BE2C (cell line): ENCODE results near the gene NUAK2.

Source experiments
- DNase-seq: peaks from one replicate; pipeline ENCODE4 v3.0.0-alpha.2; 2020
- H3K27me3 ChIP-seq: fragments of 250-450 bp; sonication (Bioruptor Pico); 2 replicates; pipeline ENCODE4 v1.5.1; 2020; ENCODE audit warnings: mild to moderate bottlenecking
- H3K36me3 ChIP-seq: fragments of 250-450 bp; sonication (Bioruptor Pico); 2 replicates; pipeline ENCODE4 v1.5.1; 2020; ENCODE audit warnings: mild to moderate bottlenecking
- H3K4me1 ChIP-seq: fragments of 250-450 bp; sonication (Bioruptor Pico); 2 replicates; pipeline ENCODE4 v1.5.1; 2020
- H3K4me3 ChIP-seq: 2 replicates; pipeline ENCODE4 v1.5.1; 2011; ENCODE audit warnings: low read depth, low read length
- H3K9me3 ChIP-seq: fragments of 250-450 bp; sonication (Bioruptor Pico); 2 replicates; pipeline ENCODE4 v1.5.1; 2020
- TF ChIP-seq, protein P1 (sequence below): IDR thresholded peaks from 2 replicates; pipeline ENCODE4 v1.5.1; 2012; ENCODE audit warnings: mild to moderate bottlenecking, low read depth, low read length

Gene NUAK2

DNA sequence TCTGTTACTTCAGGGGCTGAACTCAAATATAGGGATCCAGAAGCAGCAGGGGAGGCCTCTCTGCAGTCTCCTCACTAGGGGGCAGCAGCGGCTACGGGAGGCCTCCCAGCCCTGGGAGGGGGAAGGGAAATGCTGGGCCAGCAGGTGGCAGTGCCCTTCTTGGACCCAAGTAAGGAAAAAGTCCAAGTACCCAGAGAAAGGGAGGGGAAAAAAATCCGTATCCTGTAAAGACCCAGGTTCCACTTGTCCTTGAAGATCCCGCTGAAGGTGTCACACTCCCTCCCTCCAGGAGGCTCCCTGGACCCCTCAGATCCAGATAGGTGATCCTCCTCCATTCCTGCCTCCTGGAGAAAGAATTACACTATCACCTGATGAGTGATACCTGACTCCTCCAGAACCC lies 14.1 kb upstream of the NUAK2 start:
- TF ChIP-seq, protein P1, sequence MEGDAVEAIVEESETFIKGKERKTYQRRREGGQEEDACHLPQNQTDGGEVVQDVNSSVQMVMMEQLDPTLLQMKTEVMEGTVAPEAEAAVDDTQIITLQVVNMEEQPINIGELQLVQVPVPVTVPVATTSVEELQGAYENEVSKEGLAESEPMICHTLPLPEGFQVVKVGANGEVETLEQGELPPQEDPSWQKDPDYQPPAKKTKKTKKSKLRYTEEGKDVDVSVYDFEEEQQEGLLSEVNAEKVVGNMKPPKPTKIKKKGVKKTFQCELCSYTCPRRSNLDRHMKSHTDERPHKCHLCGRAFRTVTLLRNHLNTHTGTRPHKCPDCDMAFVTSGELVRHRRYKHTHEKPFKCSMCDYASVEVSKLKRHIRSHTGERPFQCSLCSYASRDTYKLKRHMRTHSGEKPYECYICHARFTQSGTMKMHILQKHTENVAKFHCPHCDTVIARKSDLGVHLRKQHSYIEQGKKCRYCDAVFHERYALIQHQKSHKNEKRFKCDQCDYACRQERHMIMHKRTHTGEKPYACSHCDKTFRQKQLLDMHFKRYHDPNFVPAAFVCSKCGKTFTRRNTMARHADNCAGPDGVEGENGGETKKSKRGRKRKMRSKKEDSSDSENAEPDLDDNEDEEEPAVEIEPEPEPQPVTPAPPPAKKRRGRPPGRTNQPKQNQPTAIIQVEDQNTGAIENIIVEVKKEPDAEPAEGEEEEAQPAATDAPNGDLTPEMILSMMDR, result peak; percentile 100

DNA sequence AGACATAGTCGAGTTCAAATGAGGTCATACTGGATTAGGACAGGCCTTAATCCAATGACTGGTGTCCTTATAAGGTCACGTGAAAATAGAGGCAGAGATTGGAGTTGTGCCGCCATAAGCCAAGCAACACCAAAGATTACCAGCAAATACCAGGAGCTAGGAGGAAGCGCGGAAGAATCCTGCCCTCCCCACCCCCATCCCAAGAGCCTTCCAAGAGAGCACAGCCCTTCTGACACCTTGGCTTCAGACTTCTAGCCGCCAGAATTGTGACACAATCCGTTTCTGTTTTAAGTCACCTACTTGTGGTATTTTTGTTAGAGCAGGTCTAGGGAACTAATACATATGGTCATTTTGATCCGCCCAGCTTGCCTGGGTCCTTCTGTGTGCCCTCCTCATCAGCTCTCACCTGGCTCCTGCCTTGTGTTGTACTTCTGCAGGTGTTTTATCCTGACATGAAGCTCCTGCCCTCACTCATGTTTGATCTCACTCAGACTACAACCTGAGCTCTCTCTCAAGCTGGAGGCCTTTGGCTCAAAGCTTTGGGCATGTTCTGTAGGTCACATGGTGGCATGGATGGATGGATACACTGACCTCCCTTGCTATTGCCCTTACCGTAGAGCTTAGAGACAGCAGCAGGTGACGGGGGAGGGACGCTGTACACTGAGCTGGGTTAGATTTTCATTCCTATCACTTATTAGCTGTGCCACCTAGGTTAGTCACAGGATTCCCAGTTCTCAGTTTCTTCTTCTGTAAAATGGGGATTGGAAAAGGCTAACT lies 10.7 kb upstream of the NUAK2 start:
- H3K27me3 ChIP-seq, result no peaks in the 10 kb centered on the region
- H3K4me3 ChIP-seq, result no peak overlapping the region
- no peaks in the 10 kb centered on the region for H3K36me3 ChIP-seq
- TF ChIP-seq, protein P1, result no peak
- H3K9me3 ChIP-seq, result no peaks in the 10 kb centered on the region
- DNase-seq, result no peak
- H3K4me1 ChIP-seq, result no peaks in the 10 kb centered on the region

More for the DNA sequence above, 14.1 kb upstream of the NUAK2 start:
- Histone ChIP-seq H3K36me3 (no peaks in the 10 kb centered on the region), H3K9me3 (no peaks in the 10 kb centered on the region), H3K4me3 (no peak overlapping the region), H3K27me3 (no peaks in the 10 kb centered on the region), H3K4me1 (no peaks in the 10 kb centered on the region)
- peak; percentile 91 for DNase-seq

DNA sequence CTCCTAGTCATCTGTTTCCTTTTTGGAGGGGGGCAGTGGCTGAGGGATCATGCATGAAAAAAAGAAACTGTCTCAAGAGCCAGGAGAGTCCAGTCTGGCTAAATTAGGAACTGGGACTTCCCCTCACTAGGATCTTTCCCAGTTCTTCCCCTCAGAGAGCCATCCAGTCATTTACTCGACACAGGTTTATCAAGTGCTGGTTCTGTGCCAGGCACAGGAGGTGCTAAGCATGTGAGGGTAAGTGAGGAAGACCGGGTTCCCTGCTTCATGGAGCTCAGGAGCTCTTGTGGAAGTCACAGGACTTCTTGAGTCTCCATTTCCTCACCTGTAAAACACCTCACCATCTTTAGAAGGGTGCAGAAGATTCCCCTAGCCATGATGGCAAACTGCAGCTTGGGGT lies 8.6 kb upstream of the NUAK2 start:
- DNase-seq, result no peak
- no peaks in the 10 kb centered on the region for H3K36me3 ChIP-seq
- no peaks in the 10 kb centered on the region; the same call in 1 of the 2 replicates for H3K27me3 ChIP-seq
- H3K4me3 ChIP-seq, result no peak overlapping the region
- TF ChIP-seq, protein P1, result no peak
- no peaks in the 10 kb centered on the region for H3K9me3 ChIP-seq
- no peaks in the 10 kb centered on the region for H3K4me1 ChIP-seq

DNA sequence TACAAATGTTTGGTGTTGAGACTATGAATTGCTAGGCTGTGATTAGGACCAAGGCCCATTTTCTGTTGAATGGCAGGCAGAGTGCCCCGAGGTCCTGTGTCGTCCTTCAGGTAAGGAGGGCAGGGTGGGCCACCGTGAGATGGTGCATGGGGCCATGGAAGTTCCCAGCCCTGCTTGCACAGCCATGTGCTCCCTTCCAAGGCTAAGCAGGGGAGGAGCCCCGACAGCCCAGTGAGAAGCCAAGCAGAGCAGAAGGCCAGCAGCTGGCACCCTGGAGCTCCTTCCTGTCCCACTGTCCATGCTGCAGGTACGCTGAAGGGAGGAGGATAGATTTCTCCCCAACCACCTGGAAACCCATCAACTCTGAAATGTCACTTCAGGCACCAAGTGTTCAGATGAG lies 8.2 kb upstream of the NUAK2 start:
- TF ChIP-seq, protein P1, result no peak
- DNase-seq, result no peak
- Histone ChIP-seq H3K27me3 (no peaks in the 10 kb centered on the region; the same call in 1 of the 2 replicates), H3K36me3 (no peaks in the 10 kb centered on the region), H3K4me1 (no peaks in the 10 kb centered on the region), H3K4me3 (no peak overlapping the region), H3K9me3 (no peaks in the 10 kb centered on the region)

DNA sequence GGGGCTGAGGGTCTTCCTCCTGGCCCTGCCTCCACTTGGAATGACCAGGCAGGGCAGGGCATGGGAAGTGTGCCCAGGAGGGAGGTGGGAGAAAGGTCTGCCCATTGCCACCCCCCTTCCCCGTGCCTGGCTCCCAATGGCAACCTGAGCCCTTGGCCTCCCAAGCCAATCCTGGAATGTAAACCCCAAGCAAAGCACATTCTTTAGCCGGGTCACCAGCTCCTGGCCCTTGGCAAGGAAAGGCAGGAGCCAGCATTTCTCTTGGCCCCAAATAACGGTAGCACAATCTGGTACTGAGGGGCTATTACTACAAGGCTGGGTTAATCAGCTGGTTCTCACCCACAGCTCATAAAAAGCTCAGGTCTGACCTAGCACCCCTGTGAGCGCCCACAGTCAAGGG lies 6.9 kb upstream of the NUAK2 start:
- Histone ChIP-seq H3K36me3 (no peaks in the 10 kb centered on the region), H3K27me3 (no peaks in the 10 kb centered on the region; the same call in 1 of the 2 replicates), H3K4me3 (no peak overlapping the region), H3K9me3 (no peaks in the 10 kb centered on the region), H3K4me1 (no peaks in the 10 kb centered on the region)
- TF ChIP-seq, protein P1, result no peak
- no peak for DNase-seq

DNA sequence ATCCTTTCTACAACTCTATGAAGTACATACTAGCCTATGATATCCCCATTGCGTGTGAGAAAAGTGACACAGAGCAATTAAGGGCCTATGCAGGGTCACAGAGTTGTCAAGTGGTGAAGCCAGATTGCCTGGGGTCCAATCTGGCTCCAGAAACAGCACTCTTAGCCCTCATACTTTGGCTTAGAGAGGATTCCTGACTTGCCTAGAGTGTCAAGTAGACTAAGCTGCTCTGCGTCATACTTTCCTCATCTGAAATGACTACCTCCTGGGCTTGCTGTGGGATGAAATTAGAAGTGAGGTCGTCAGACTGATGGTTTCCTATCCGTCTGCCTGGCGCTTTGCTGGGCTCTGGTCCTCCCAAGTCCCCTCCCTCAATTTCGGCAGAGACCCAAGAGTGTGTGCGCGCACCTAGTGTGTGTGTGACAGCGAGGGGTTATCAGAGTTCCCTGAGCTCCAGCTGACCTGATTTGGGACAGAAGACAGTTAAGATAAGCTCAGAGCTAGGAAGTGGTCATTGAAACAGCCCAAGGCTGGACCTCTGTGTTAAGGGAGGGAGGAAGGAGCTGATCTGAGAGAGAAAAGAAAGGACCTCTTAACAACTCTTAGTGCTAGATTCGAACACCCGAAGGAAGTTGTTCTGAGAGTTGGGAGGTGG lies 5.4 kb upstream of the NUAK2 start:
- no peak for DNase-seq

More for the DNA sequence above, 5.4 kb upstream of the NUAK2 start:
- Histone ChIP-seq H3K4me1 (no peaks in the 10 kb centered on the region), H3K36me3 (no peaks in the 10 kb centered on the region), H3K4me3 (no peak overlapping the region), H3K9me3 (no peaks in the 10 kb centered on the region), H3K27me3 (no peaks in the 10 kb centered on the region; the same call in 1 of the 2 replicates)
- TF ChIP-seq, protein P1, result no peak
